ENCODE results near the gene MEOX1. TPM values are rescaled to one million over a fixed set of nuclear protein-coding genes. Genes with fewer than 3 reads are reported as not detected.
A peak's percentile ranks its signal among the peaks of the same experiment; 100 is the strongest.

Gene MEOX1
- total RNA-seq, 2 donors from 2014 or later, result 5.5 to 6.0 TPM

- Mint-ChIP-seq H3K4me3 (no peak overlapping the region), H3K4me1 (peaks cover 2% of the 10 kb centered on the region), H3K27me3 (peaks cover 24% of the 10 kb centered on the region), H3K27ac (no peak overlapping the region), H3K36me3 (ENCODE audit: low read depth) (no peaks in the 10 kb centered on the region)
- ATAC-seq (no peak), DNase-seq (no peak)
- no peaks in the 10 kb centered on the region for H3K9me3 ChIP-seq (ENCODE audit: control insufficient read depth, low read length, poor library complexity, severe bottlenecking)
These were observed 62.7 kb downstream of the MEOX1 start for GRCh38 chr17:43599046-43599395.

GRCh38 chr17:43598357-43599045 is 63.2 kb downstream of the MEOX1 start:
- Mint-ChIP-seq H3K27ac (no peak overlapping the region), H3K4me1 (peaks cover 2% of the 10 kb centered on the region), H3K36me3 (ENCODE audit: low read depth) (no peaks in the 10 kb centered on the region), H3K4me3 (no peak overlapping the region), H3K27me3 (peaks cover 24% of the 10 kb centered on the region)
- DNase-seq (no peak), ATAC-seq (no peak)
- no peaks in the 10 kb centered on the region for H3K9me3 ChIP-seq (ENCODE audit: control insufficient read depth, low read length, poor library complexity, severe bottlenecking)

- peaks cover 24% of the 10 kb centered on the region for H3K27me3 Mint-ChIP-seq
- no peak for ATAC-seq
- no peak overlapping the region for H3K27ac Mint-ChIP-seq
- H3K4me1 Mint-ChIP-seq, result peaks cover 2% of the 10 kb centered on the region
- no peak for DNase-seq
- no peak overlapping the region for H3K4me3 Mint-ChIP-seq
- no peaks in the 10 kb centered on the region for H3K36me3 Mint-ChIP-seq (ENCODE audit: low read depth)
- no peaks in the 10 kb centered on the region for H3K9me3 ChIP-seq (ENCODE audit: control insufficient read depth, low read length, poor library complexity, severe bottlenecking)
These were observed 63.9 kb downstream of the MEOX1 start for GRCh38 chr17:43597624-43598356.

GRCh38 chr17:43595466-43595865 is 66.3 kb downstream of the MEOX1 start:
- Mint-ChIP-seq H3K27me3 (peaks cover 23% of the 10 kb centered on the region), H3K36me3 (ENCODE audit: low read depth) (no peaks in the 10 kb centered on the region), H3K4me3 (no peak overlapping the region), H3K27ac (no peak overlapping the region), H3K4me1 (peaks cover 2% of the 10 kb centered on the region)
- no peaks in the 10 kb centered on the region for H3K9me3 ChIP-seq (ENCODE audit: control insufficient read depth, low read length, poor library complexity, severe bottlenecking)
- ATAC-seq (no peak), DNase-seq (no peak)

GRCh38 chr17:43591779-43592562 is 69.8 kb downstream of the MEOX1 start:
- no peaks in the 10 kb centered on the region for H3K9me3 ChIP-seq (ENCODE audit: control insufficient read depth, low read length, poor library complexity, severe bottlenecking)
- peaks cover 9% of the 10 kb centered on the region for H3K27me3 Mint-ChIP-seq
- DNase-seq (no peak), ATAC-seq (no peak)
- peaks cover 2% of the 10 kb centered on the region for H3K4me1 Mint-ChIP-seq
- H3K4me3 Mint-ChIP-seq, result no peak overlapping the region
- H3K27ac Mint-ChIP-seq, result no peak overlapping the region
- H3K36me3 Mint-ChIP-seq (ENCODE audit: low read depth), result no peaks in the 10 kb centered on the region

GRCh38 chr17:43591001-43591400 is 70.7 kb downstream of the MEOX1 start:
- Mint-ChIP-seq H3K4me3 (no peak overlapping the region), H3K27me3 (peaks cover under 1% of the 10 kb centered on the region), H3K4me1 (peaks cover 2% of the 10 kb centered on the region), H3K27ac (peak overlapping the region; percentile 43), H3K36me3 (ENCODE audit: low read depth) (no peaks in the 10 kb centered on the region)
- ATAC-seq, result no peak
- no peak for DNase-seq
- no peaks in the 10 kb centered on the region for H3K9me3 ChIP-seq (ENCODE audit: control insufficient read depth, low read length, poor library complexity, severe bottlenecking)

Other genes with a start within 250 kb of the MEOX1 start
- 100 to 1,000 TPM in 1 of 2 donors, 10 to 100 TPM in 1; 79.3 to 103 TPM for gene DHX8, start 177.9 kb downstream of the MEOX1 start, total RNA-seq
- not detected for gene ETV4, start 115.6 kb downstream of the MEOX1 start, total RNA-seq
- not detected for gene SOST, start 96.9 kb upstream of the MEOX1 start, total RNA-seq
- 10 to 100 TPM; 15.5 to 19.0 TPM for gene DUSP3, start 117.1 kb upstream of the MEOX1 start, total RNA-seq
- gene CFAP97D1, start 118.5 kb upstream of the MEOX1 start, total RNA-seq, result not detected
- under 1 TPM in 1 of 2 donors, not detected in 1; 0.90 TPM for gene MPP3, start 171.2 kb upstream of the MEOX1 start, total RNA-seq
- not detected for gene CD300LG, start 185.3 kb upstream of the MEOX1 start, total RNA-seq
- gene MPP2, start 245.6 kb upstream of the MEOX1 start, total RNA-seq, result 1 to 10 TPM; 1.5 to 2.2 TPM